Tibial nerve (tissue), 4 donors: ENCODE measurements around the gene SLC17A6. TPM values are rescaled to one million over a fixed set of nuclear protein-coding genes. Genes with fewer than 3 reads are reported as not detected.
A peak's percentile ranks its signal among the peaks of the same experiment; 100 is the strongest.

ENCODE experiments used
- DNase-seq, 2 donors: peaks; one replicate each; pipeline ENCODE4 v3.0.0-alpha.2; 2019; ENCODE audit warnings: low spot score in 2 of 2
- H3K27ac ChIP-seq, 4 donors: fragments of 200-600 bp; sonication (generic) in 3 of 4; one replicate each; pipeline ENCODE4 v1.5.1; 2017 to 2019; ENCODE audit warnings: mild to moderate bottlenecking in 1 of 4
- H3K27me3 ChIP-seq, 2 donors: fragments of 200-600 bp; sonication (generic) in 1 of 2; one replicate each; pipeline versions ENCODE4 v1.5.1 to v1.6.0; 2017 to 2019
- H3K36me3 ChIP-seq, 3 donors: fragments of 200-600 bp; sonication (generic); one replicate each; pipeline ENCODE4 v1.5.1; 2018 to 2019
- H3K4me1 ChIP-seq, 4 donors: fragments of 200-600 bp; sonication (generic) in 3 of 4; one replicate each; pipeline ENCODE4 v1.5.1; 2017 to 2019
- H3K4me3 ChIP-seq, 4 donors: fragments of 200-600 bp; sonication (generic) in 3 of 4; one replicate each; pipeline ENCODE4 v1.5.1; 2017 to 2019; ENCODE audit warnings: mild to moderate bottlenecking in 1 of 4, moderate library complexity in 1 of 4
- H3K9me3 ChIP-seq, 4 donors: fragments of 200-600 bp; sonication (generic) in 3 of 4; one replicate each; pipeline ENCODE4 v1.5.1; 2017 to 2019
- EP300 ChIP-seq, 2 donors: sonication (generic); formaldehyde crosslinking; IDR thresholded peaks; one replicate each; pipeline ENCODE4 v1.6.1; 2017; ENCODE audit warnings: antibody characterized with exemption in 2 of 2, mild to moderate bottlenecking in 1 of 2
- POLR2A ChIP-seq, 2 donors: fragments of 450-650 bp; IDR thresholded peaks; one replicate each; pipeline ENCODE4 v1.6.1; 2017; ENCODE audit warnings: antibody characterized with exemption in 2 of 2, mild to moderate bottlenecking in 2 of 2, moderate library complexity in 2 of 2
- WGBS, 2 donors: methylation state at CpG; one replicate each; pipeline ENCODE4 v1.1.5; 2018; 5-methylcytosine and 5-hydroxymethylcytosine counted together
- total RNA-seq, 4 donors: library from RNA; depleted of rRNA; stranded (reverse); fragments of >200 nt; gene quantifications; one replicate each; pipeline ENCODE4 v1.1.0, GENCODE V29; 2016
- TF ChIP-seq, protein P1 (sequence below), 5 experiments: fragments of 200-600 bp in 3 of 5; fragments of 450-650 bp in 2 of 5; sonication (generic) in 3 of 5; IDR thresholded peaks; one replicate each; pipeline ENCODE4 v1.5.1; 2016 to 2019; ENCODE audit warnings: antibody characterized with exemption in 5 of 5, mild to moderate bottlenecking in 3 of 5, moderate library complexity in 2 of 5

Gene SLC17A6
- total RNA-seq, 4 donors from 2014 or later = not detected

DNA sequence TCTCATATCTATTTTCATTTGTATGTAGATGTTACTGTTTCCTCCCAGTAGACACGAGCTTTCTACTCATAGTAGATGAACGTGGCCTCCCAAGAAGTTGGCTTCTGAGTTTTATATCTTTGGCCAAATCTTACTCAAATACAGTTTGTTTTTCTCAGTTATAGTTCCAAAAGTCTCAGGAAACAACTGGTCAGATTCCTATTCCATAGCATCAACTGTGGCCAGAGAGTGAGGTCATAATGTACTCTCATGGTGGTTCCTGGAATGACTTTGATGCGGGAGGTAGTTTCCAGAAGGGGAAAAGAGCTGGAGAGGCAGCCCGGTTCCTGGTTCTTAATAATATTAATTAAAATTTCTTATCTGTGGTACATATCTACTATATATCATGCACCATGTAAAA, 77.3 kb downstream of the SLC17A6 start:
- TF ChIP-seq EP300 (IDR thresholded peaks at IDR 0.05) (no peak), POLR2A (IDR thresholded peaks at IDR 0.05) (no peak)
- TF ChIP-seq, protein P1, sequence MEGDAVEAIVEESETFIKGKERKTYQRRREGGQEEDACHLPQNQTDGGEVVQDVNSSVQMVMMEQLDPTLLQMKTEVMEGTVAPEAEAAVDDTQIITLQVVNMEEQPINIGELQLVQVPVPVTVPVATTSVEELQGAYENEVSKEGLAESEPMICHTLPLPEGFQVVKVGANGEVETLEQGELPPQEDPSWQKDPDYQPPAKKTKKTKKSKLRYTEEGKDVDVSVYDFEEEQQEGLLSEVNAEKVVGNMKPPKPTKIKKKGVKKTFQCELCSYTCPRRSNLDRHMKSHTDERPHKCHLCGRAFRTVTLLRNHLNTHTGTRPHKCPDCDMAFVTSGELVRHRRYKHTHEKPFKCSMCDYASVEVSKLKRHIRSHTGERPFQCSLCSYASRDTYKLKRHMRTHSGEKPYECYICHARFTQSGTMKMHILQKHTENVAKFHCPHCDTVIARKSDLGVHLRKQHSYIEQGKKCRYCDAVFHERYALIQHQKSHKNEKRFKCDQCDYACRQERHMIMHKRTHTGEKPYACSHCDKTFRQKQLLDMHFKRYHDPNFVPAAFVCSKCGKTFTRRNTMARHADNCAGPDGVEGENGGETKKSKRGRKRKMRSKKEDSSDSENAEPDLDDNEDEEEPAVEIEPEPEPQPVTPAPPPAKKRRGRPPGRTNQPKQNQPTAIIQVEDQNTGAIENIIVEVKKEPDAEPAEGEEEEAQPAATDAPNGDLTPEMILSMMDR (IDR thresholded peaks at IDR 0.05) = no peak
- H3K27me3 ChIP-seq = no peaks in the 10 kb centered on the region
- H3K4me1 ChIP-seq = peaks cover 0 to 10% (median 0%) of the 10 kb centered on the region in 4 donors
- H3K4me3 ChIP-seq = no peak overlapping the region
- no peaks in the 10 kb centered on the region for H3K36me3 ChIP-seq
- no peaks in the 10 kb centered on the region for H3K9me3 ChIP-seq
- peak in 1 of 2 donors; percentile 9 for DNase-seq
- WGBS, 2 donors = 62 to 68% methylated on average over 4 of the region's 4 CpGs
- peak overlapping the region in 1 of 4 donors; percentile 22 for H3K27ac ChIP-seq

DNA sequence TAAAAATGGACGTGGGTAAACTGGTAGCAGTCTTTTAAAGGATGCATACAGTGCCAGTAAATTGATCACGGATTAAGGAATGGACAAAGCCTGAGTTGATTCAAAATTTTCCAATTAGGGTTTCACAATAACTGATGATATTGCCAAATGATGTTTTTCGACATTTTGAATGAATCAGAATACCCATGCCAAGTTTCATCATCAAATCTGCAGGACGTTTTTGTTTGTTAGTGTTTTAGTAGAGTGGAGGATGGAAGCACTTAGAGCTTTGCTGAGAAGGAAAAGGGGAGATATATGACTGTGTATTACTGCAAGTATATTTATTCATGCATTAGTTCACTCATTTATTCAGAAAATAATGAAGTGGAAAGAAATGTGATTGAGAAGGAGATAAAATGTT, 78.3 kb downstream of the SLC17A6 start:
- WGBS, 2 donors = 29% methylated on average over 4 of the region's 4 CpGs
- Histone ChIP-seq H3K9me3 (no peaks in the 10 kb centered on the region), H3K36me3 (no peaks in the 10 kb centered on the region), H3K4me1 (peaks cover 0 to 10% (median 0%) of the 10 kb centered on the region in 4 donors), H3K27ac (peak overlapping the region in 1 of 4 donors; percentile 22), H3K4me3 (no peak overlapping the region), H3K27me3 (no peaks in the 10 kb centered on the region)
- DNase-seq = no peak
- TF ChIP-seq POLR2A (IDR thresholded peaks at IDR 0.05) (no peak), EP300 (IDR thresholded peaks at IDR 0.05) (peak in 1 of 2 donors; percentile 34)

DNA sequence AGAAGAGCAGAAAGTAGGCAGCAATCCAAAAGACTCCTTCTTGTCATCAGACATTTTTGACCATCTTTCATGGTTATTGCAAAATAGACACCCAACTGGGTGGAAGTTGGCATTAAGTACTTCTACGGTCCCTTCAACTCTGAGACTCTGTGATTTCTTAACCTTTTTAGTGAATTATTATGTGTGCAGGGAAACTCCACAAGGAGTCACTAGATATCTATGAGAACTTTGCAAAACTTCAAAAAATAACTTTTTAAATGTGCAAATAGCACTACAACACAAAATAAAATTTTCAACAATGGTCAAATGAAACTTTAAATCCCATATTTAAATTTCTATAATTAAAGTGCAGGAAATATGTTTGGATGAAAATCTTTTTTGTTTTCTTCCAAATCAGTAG, 88.7 kb downstream of the SLC17A6 start:
- Histone ChIP-seq H3K9me3 (no peaks in the 10 kb centered on the region), H3K27ac (no peak overlapping the region), H3K4me1 (peaks cover 0 to under 1% (median 0%) of the 10 kb centered on the region in 4 donors), H3K4me3 (no peak overlapping the region), H3K36me3 (no peaks in the 10 kb centered on the region), H3K27me3 (no peaks in the 10 kb centered on the region)
- DNase-seq = no peak
- TF ChIP-seq, protein P1 (IDR thresholded peaks at IDR 0.05) = no peak
- TF ChIP-seq POLR2A (IDR thresholded peaks at IDR 0.05) (no peak), EP300 (IDR thresholded peaks at IDR 0.05) (no peak)
- 58 to 70% methylated on average over 1 of the region's 1 CpG for WGBS, 2 donors

Other genes with a start within 250 kb of the SLC17A6 start
- 1 to 10 TPM in 3 of 4 donors, under 1 TPM in 1; 0.90 to 5.1 (median 1.1) TPM for gene ANO5, start 145.3 kb upstream of the SLC17A6 start, total RNA-seq